ENCODE measurements around the gene RBM44.

The RBM44 gene

DNA sequence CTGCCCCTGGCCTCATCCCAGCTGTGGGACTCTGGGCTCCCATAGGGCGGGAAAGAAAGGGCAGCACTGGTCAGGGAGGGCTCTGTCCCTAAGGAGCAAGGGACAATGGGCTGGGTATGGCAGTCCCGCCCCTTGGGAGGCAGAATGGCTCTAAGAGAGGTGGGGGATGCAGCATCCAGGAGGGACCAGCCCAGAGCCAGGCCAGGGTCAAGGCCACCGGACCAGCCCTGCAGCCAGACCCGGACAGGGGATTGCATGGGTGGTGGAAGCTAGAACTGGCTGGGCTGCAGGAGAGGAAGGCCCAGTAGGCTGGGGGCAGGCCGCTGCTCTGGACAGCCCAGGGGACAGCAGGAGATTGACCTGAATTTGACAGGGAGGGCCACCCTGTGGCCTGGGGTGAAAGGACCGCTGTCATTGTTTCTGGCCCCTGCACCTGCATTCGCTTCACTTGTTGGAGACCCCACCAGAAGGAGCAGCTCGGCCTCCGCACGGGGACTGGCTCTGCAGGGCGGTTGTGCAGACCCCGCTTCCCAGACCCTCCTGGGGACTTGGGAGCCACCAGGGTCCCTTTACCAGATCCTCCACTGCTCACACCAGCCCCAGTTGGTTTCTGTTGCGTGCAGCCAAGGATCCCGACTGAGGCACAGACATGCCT, 75.4 kb downstream of the RBM44 start:
- DNase-seq, result no peak

DNA sequence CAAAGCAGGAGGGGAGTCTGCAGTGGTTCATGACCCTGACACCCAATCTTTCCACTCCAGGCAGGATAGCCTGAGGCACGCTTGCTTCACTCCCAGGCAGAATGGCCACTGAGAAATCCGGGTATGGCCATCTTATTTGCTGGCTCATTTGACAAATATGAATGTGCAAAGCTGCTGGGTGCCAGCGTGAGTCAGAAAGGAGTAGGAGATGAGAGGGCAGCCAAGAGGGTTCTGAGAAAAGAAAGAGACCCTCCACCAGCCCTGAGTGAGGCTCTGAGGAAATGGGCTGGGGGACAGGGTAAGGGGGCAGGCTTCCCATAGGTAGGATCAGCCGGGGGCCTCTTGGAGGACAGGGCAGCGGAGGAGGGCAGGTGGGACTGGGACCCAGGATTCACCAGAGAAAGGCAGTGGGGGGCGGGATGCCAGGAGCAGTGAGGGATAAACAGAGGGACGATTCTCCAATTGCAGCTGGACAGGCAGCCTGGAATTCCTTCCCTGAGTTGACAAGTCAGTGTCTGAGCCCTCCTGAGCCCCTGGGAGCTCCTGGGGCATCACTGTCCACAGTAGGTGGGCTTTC, 76.1 kb downstream of the RBM44 start:
- DNase-seq, result no peak

DNA sequence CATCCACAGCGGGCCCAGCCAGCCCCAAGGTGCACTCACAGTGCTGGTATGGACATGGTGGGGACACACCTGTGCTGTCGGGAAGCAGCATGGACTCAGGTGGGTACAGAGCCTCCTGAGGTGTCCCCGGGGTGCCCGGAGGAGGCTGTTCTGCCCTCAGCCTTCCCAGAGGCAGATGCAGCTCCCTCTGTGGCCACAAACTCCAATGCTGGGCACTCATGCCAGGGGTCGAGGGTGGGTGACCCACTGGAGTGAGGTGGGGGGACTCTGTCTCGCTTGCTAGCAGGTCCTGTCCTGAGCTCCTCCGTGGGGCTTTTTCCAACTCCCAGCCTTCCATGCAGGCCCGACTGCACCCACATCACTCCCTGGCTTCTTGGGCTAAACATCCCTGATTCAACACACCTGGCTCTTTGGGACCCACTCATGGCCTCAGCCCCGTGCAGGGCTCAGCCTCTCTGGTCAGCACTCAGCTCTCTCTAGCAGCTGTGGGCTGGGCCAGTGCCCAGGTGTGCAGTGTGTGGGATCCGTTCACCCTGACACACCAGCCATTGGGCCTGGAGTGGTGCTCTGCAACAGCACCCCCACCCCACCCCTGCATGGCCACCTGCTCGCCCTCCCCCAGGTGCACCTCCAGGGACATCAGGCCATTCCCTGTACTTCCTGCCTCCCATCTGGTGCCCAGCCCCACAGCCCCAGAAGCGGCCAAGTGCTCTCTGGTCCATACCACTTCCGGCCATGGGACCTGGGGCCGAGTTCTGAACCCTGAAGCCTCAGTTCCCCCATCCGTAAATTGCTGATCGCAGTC, 76.9 kb downstream of the RBM44 start:
- DNase-seq, result no peak

DNA sequence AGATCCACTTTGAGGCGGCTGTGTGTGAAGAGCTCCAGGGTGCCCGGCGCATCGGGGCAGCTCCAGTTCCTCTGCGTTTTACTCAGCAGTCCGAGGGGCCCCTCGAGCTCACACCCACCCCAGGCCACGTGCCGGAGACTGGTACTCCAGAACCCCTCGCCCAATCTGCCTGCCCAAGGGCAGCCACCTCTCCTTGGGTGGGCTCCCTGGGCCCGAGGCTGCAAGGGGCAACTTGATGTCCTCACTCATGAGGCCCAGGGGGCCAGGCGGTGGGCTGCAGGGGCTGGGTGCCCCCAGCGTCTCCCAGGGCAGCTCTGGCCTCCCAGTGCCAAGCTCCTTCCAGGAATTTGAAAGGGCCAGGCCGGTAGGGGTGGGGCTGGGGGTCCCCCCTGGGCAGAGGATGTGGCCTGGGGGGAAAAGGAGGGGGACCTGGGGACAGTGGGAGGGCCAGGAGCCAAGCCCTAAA, 77.5 kb downstream of the RBM44 start:
- no peak for DNase-seq

DNA sequence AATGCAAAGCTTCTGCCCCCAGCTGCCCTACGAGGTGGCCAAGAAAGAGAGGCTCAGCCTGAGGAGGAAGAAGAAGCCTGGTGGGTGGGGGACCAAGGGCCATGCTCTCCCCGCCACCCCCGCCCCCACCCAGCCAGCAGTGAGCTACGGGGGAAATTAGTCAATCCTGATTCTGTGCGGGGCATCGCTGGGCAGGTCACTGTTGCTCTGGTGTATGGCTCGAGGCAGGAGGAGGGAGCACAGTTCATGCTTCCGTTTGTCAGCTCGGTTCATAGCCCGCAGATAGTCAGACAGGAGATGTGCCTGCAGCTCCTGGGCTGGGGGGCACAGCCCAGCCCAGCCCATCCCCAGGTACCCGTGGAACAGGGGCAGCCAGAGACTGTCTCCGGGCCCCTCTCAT, 78.0 kb downstream of the RBM44 start:
- DNase-seq, result no peak

DNA sequence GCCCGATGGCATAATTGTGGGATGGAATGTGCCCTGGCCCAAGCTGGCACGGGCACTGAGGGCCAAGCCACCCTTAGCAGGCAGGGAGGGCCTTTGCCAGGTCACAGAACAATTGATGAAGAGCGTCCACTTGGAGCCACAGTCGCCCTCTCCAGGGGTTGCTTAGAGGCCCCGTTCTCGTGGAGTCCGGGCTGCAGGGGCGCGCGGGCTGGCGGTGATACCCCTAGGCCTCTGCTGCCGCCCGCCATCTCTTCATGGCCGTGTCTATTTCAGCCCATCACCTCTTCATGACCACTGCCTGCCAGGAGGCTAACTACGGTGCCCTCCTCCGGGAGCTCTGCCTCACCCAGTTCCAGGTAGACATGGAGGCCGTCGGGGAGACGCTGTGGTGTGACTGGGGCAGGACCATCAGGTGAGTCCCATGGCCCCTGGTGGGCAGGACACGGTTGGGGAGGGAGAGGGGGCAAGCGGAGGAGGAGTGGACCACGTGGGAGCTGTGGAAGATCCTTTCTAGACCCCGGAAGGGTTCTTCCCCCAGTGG, 78.4 kb downstream of the RBM44 start:
- no peak for DNase-seq

DNA sequence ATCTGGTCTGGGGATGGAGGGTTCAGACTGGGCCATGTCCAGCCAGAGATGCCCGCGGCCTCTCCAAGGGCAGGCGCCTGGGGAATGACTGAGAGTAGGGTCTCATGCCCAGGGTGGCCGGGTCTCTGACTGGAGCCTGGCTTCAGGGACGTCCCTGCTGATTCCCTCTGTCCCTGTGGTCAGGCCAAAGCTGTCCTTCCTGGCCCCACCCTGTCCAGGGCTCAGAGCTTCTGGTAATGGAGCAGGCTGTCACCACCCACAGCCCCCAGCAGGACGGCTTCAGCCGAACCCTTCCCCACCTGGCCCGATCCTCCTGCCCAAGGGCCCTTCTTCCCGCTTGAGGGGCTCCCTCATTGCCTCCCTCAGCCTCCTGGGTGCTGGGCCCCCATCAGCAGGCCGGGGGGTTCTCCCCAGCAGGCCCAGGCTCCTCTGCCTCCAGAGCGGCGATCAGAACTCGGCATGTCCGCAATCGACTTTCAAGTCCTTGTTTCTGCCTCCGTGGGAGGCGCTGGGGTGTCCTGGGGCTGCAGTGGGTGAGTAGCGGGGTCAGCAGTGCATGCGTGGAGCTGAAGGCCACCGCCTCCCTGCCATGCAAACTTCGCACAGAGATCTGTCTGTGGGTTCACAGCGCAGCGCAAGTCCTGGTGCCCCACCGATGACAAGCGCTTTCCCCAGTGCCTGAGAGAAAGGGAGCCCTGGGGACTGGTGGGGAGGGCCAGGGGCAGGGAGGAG, 79.2 kb downstream of the RBM44 start:
- DNase-seq, result no peak

DNA sequence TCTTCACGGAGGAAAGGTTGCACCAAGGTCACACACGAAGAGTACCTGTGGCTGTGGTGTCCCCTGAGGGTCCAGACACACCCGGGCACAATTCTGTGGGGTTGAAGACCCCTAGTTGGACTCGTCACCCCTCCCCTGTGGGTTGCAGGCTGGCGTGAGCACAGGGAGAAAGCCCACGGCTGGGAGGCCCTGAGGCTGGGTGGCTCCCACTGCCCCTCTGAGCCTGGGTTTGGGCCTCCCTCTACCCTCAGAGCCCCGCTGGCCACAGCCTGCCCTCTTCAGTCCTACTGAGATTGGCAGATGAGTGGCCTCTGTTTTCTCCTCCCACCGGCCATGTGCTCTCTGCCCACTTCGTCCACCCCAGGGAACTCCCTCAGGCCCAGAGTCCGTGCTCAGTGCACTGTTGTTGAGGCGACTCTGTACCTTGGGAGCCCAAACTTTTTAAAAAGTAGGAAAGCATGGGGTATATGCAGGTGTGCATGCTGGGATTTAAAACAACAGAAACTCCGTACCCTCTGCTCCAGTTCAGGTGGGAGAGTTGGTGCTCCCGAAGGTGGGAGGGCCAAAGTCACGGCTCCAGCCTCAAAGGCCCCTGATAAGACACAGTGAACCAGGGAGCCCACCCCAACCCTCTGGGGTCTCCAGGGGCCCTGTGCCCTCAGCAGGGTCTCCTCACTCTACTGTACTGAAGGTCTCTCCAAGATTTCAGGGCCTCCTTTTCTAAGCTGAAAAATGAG, 79.9 kb downstream of the RBM44 start:
- DNase-seq, result no peak

DNA sequence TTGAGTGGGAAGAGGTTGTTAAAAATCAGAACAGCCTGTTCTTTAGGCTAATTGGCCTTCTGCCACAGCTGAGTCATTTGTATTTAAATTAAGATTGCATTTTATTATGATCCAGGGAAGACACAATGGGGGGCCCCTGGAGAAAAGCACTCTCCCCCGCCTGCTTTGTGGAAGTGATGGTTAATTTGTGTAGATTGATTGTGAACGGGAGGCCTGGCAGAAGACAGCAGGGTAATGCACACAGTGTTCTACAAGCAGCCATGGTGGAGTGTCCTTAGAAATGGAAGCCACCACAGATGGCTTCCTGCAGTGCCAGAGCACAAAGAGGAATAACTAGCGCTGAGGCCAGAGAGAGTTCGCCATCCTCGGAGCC, 80.5 kb downstream of the RBM44 start:
- DNase-seq, result no peak

DNA sequence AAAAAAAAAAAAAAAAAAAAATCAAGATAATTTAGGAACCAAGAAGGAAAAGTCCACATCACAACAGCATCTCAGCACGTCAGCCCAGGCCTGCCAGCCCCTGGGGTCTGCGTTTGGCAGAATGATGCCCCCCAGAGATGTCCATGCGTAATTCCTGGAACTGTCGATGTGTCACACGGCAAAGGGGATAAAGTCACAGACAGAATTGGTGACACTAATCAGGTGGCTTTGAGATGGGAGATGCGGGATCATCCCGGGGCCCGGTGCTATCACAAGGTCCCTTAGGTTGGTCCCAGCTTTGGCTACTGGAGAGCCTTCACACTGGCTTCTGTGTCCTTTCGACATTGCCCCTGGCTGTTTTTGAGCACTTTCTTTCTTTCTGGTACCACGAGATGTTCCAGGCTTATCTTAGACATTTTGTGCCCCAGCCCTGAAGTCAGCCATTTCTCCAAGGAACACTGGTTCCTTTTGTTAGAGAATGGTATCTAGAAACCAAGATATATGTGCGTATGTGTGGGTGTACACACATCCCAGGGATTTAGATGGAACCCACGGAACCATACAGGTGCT, 81.5 kb downstream of the RBM44 start:
- DNase-seq, result no peak

DNA sequence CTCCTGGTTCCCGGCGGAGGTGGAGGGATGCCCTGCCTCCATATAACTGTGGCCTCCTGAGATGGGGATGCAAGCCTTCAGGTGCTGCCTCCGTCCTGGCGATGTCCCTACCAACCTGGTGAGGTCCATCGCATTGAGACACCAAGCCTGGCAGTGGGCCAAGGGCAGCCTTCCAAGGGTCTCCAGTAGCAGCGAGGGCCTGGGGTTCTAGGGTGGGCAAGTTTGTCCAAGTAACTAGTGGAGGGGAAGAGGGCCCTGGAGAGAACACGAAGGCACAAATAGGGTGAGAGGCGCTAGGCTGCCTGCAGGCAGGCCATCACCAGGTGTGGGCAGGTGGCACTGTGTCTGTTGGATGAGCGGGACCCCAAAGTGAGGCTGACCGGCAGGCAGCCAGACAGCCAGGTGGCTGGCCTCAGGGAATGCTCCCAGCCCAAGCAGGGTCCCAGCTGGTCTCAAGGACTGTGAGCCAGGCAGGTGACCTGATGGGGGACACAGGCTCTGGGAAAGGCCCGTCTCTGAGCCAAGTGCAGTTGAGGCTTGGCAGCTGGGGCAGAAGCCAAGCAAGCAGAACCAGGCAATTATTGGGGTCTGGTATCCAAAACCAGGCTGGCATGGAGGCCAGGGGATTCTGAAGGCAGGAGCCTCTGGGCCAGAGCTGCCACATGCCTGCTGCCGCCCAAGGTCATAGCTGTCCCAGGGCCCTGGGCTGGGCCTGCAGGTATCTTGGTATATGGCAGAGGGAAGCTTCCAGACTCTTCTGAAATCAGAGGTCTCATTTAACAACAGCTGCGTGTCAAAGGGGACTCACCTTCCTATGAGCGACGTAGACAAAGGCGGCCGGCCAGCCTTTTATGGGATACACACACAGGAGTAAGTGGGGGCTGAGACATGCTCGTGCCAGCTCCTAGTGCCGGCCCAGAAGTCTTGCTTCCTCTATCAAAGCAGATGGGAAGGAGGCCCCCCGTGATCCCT, 84.2 kb downstream of the RBM44 start:
- no peak for DNase-seq

DNA sequence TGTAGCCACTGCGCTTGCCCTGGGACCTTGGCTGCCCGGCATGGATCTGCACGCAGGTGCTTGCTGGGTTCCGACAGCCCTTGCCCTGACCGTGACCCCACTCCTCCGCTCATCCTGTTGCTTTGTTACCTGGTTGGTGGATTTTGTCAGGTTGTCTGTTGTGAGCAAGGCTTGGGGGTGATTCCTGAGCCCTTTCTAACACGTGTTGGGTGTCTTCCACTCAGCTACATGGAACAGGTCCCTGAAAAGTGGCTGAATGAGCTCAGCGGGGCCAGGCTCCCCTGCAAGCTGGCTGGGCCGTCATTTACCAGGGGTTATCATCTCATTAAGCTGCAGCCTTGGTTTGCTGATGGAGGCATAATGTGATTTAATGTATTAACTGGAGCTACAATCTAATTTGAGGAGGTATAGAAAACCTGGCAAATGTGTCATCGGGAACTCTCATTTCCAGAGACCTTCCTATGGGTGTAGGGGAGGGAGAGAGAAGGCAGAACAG, 85.4 kb downstream of the RBM44 start:
- DNase-seq, result no peak

DNA sequence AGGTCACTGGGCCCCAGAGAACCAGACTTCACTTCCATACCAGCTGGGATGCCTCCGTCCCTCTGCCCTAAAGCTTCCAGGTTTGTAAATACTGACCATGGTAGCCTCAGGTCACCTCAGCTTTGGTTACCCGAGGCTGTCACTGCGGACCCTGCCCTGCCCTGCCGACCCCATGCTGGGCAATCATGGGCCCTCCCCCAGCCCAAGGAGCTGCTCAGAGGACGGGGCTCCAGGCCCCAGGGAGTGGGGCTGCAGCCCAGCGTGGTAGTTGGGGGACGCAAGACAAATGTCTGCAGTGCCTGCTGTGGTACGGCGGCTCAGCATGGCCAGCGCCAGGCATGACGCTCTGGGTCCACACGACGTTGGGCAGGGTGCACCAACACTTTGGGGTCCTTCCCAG, 86.1 kb downstream of the RBM44 start:
- DNase-seq, result no peak

DNA sequence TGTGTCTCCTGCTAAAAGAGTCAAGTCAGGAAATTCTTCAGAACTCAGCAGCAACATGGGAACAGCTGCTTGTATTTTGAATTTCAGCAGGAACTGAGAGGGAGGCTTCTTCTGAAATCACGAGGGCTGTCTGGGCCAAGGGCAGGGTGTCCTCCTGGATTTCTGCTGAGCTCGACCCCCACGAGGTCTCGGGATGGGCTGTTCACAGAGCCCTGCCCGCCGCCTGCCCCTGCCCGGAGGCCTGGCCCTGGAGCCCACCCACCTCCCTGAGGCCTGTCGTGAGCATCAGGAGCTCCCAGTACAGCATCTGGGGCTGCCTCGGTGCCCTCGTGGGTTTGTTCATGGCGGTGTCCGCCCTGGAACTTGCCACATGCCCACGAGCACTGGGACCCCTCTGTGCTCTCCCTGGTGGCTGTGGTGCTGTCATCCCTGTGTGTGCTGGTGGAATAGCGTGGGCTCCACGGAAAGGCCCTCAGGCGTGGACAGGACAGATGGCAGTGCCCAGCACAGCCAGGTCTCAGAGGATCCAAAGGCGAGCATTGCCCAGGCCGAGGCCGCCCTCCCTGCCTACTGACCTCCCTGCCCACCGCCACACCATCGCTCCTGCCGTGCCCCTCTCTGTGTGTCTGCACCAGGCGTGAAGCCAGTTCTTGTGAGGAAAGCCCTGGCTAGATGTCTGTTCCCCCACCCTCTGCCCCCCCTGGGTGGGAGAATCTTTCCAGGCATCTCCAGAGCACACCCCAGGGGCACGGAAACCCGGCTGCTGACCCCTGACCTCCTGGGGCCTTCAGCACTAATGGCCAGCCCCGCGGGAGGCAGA, 86.7 kb downstream of the RBM44 start:
- no peak for DNase-seq

DNA sequence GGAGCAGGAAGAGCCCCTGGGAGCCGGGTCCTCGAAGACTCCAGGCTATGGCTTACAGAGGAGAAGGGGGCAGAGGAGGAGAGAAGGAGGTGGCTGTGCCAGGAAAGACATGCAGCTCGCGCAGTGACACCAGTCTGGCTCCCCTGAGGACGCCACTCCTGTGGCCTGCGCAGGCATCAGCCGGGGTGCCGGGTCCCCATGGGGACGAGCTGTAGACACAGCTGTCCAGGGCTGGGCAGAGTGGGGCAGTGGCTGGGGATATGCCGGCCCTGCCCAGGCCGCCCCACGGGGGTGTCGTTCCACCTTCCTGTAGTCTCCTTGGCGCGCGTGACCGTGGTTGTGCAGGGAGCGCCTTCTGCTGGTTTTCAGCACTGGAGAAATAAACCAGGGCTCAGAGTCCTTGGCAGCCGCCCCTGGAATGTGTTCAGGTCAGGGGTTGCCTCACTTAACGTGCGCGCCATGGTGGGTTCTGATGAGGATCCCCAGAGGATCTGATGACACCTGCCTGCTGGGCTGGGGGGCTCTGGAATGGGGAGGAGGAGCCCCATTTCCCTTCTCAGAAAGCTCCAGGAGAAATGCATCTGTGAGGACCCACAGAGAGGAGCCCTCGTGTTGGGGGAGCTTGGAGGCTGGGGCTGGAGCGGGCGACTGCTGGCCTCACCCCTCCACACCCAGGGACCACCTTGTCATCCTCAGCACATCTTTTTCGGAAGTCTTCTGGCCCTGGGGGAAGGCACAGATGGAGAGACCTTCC, 87.5 kb downstream of the RBM44 start:
- no peak for DNase-seq

DNA sequence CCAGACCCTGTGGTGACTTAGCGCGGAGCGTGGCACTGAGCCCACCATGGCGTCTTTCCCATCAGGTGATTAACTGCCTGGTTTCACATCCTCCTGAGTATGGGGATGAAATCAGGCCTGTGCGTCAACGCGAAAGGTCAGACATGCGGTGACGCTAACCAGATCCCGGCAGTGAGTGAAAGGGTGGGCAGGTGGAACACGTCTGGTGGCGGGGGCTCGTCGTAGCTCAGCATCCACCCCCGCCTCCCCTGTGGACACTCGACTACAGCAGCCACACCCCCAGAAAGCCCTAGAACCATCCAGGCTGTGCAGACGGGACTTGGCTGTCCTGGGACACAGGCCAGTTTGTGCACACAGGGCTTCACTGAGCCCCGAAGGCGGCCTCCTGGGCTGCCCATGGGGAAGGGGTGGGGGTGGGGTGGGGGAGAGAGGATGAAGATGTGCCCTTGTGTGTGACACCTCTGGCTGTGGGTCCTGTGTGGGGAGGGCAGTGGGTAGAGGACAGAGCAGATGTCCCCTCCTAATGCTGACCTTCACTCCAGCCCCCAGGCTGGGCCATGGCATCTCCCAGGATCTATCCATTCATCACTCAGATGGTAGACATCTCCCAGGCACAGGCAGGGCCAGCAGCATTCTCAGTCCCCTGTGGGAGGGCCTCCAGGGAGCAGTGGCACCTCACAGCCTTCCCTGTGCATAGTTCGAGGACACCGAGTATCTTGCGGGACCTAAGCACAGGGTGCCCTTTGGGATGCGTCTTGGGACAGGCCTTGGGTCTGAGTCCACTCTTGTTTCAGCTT, 88.3 kb downstream of the RBM44 start:
- DNase-seq, result no peak

DNA sequence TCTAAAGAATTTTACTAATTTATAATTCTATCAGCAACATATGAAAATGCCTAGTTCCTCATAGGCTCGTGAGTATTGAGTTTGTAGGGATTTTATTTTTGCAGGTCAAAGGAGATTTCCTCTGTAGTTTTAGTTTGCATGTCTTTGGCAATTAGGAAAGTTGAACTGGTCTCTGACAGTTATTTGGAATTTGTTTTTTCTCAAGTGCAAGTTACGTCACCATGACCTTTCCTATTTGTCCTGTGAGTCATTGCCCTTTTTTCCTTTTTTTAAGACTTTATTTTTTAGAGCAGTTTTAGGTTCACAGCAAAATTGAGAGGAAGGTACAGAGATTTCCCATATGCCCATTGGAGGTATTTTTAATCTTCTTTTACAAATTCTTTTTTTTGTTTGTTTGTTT, 89.8 kb downstream of the RBM44 start:
- DNase-seq, result no peak

DNA sequence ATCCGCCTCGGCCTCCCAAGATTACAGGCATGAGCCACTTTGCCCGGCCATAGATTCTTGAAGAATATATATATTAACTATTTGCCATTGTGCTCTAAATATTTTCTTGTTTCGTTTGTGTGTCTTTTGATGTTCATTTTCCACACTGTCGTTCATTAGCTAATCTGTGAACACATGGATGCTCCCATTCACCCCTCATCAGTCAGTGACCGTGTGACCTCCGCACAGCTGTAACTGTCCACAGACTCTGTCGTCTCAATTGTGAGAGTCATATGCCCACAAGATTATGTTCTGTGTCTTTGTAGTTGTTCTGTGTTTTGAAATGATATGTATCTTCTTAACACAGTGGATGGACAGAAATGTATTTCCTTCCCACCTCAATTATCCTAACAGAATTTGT, 90.4 kb downstream of the RBM44 start:
- DNase-seq, result no peak
